Measurements from ENCODE around the gene FOSB. TPM values are rescaled to one million over a fixed set of nuclear protein-coding genes. Genes with fewer than 3 reads are reported as not detected.

FOSB gene
- total and polyA plus RNA-seq, 9 of the 15 experiments (the other 6 are each of a cell fraction or from before 2014, with no cell fraction given), result 0.11 to 2.7 (median 0.73) TPM

DNA sequence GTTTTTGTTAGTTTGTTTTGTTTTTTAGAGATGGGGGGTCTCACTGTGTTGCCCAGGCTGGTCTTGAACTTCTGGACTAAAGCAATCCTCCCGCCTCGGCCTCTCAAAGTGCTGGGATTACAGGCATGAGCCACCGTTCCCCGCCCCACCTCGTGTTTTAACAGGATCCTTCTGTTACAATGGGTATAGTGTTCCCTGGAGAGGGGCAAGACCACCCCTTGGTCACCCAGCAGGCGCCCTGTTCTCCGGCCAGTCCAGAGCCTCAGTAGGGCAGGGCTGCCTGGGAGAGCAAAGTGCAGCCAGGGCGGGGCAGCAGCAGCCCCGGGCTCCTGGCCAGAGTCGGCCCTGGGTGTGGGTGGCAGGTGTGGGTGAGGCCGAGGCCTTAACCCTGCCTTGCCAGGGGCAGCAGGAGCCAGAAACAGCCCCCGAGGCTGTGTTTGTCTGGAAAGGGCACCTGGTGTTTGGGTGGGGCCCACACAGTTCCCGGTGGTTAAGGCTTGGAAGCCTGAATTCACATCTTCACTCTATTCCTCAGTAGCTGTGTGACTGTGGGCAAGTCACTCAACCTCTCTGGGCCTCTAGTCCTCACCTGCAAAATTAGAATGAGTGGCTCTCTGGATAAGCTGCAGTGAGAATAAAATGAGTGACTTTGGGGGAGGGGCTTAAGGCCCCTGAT lies 46.7 kb downstream of the FOSB start (continued):
- no peak for TF ChIP-seq MGA (IDR thresholded peaks at IDR 0.05)
- no peak for TF ChIP-seq NCOA2 (IDR thresholded peaks at IDR 0.05; ENCODE audit: partially characterized antibody in 2 of 2)
- TF ChIP-seq MXI1 (IDR thresholded peaks at IDR 0.05; ENCODE audit: low read depth, low read length), result no peak
- no peak for TF ChIP-seq RFX5 (IDR thresholded peaks at IDR 0.05; ENCODE audit: low read depth, low read length)
- TF ChIP-seq POLR2A (conservative IDR thresholded peaks at IDR 0.05), result no peak
- TF ChIP-seq KLF6 (CRISPR knock-in tag; IDR thresholded peaks at IDR 0.05; ENCODE audit: borderline replicate concordance), result no peak
- no peak for TF ChIP-seq NR1H2 (CRISPR knock-in tag; IDR thresholded peaks at IDR 0.05)
- TF ChIP-seq, protein P1, sequence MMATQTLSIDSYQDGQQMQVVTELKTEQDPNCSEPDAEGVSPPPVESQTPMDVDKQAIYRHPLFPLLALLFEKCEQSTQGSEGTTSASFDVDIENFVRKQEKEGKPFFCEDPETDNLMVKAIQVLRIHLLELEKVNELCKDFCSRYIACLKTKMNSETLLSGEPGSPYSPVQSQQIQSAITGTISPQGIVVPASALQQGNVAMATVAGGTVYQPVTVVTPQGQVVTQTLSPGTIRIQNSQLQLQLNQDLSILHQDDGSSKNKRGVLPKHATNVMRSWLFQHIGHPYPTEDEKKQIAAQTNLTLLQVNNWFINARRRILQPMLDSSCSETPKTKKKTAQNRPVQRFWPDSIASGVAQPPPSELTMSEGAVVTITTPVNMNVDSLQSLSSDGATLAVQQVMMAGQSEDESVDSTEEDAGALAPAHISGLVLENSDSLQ (IDR thresholded peaks at IDR 0.05), result no peak
- no peak for TF ChIP-seq CHD1 (IDR thresholded peaks at IDR 0.05; ENCODE audit: low read length)
- TF ChIP-seq ZNF143 (CRISPR knock-in tag; IDR thresholded peaks at IDR 0.05), result peak; percentile 22; the same call in 1 of the 2 replicates
- TF ChIP-seq THAP12 (CRISPR knock-in tag; IDR thresholded peaks at IDR 0.05), result no peak
- no peak for TF ChIP-seq U2AF1 (optimal IDR thresholded peaks at IDR 0.05; ENCODE audit: low read depth, low read length)
- TF ChIP-seq LEF1 (IDR thresholded peaks at IDR 0.05), result no peak
- no peak for TF ChIP-seq ZNF175 (CRISPR knock-in tag; IDR thresholded peaks at IDR 0.05; ENCODE audit: low read depth)
